ENCODE measurements around the gene IL6. TPM values are rescaled to one million over a fixed set of nuclear protein-coding genes. Genes with fewer than 3 reads are reported as not detected.

The IL6 gene
- total RNA-seq, 1 donor from 2014 or later: 8.5 TPM

DNA sequence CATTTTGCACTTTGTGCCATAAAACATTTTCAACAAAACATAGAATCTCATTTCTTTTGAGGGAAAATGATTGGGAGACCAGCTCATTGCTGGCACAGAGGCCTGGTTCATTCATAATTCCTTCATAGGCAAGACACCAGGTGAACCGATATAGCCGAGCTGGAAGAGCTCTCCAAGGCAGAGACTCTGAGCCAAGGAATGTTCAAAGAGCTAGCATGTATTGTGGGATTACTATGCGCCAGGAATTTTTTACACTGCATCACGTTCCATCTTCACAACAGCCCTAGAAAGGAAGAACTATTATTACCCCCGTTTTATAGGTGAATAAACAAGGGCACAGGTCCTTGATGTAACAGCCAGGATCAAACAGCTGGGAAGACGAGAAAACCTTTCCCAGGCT lies 2.1 kb upstream of the IL6 start:
- Histone ChIP-seq H3K4me3 (ENCODE audit: low read depth, low read length) (no peak overlapping the region), H3K27me3 (ENCODE audit: control insufficient read depth, insufficient read depth, low read length) (no peaks in the 10 kb centered on the region), H3K36me3 (ENCODE audit: control insufficient read depth, insufficient read depth, low read length) (no peaks in the 10 kb centered on the region)
- DNase-seq (ENCODE audit: low read depth): no peak
- TF ChIP-seq CTCF (IDR thresholded peaks at IDR 0.05; ENCODE audit: insufficient read depth, low read length, poor library complexity, severe bottlenecking): no peak

- TF ChIP-seq CTCF (IDR thresholded peaks at IDR 0.05; ENCODE audit: insufficient read depth, low read length, poor library complexity, severe bottlenecking): no peak
- Histone ChIP-seq H3K27me3 (ENCODE audit: control insufficient read depth, insufficient read depth, low read length) (no peaks in the 10 kb centered on the region), H3K4me3 (ENCODE audit: low read depth, low read length) (no peak overlapping the region), H3K36me3 (ENCODE audit: control insufficient read depth, insufficient read depth, low read length) (no peaks in the 10 kb centered on the region)
- no peak for DNase-seq (ENCODE audit: low read depth)
These were observed 1.4 kb upstream of the IL6 start for GRCh38 chr7:22725585-22725984.

- Histone ChIP-seq H3K27me3 (ENCODE audit: control insufficient read depth, insufficient read depth, low read length) (no peaks in the 10 kb centered on the region), H3K4me3 (ENCODE audit: low read depth, low read length) (no peak overlapping the region), H3K36me3 (ENCODE audit: control insufficient read depth, insufficient read depth, low read length) (no peaks in the 10 kb centered on the region)
- DNase-seq (ENCODE audit: low read depth): peak; percentile 56
- TF ChIP-seq CTCF (IDR thresholded peaks at IDR 0.05; ENCODE audit: insufficient read depth, low read length, poor library complexity, severe bottlenecking): peak; percentile 65
These were observed 574 bp upstream of the IL6 start for GRCh38 chr7:22726345-22726906.

GRCh38 chr7:22727714-22728035 lies 675 bp downstream of the IL6 start:
- TF ChIP-seq CTCF (IDR thresholded peaks at IDR 0.05; ENCODE audit: insufficient read depth, low read length, poor library complexity, severe bottlenecking): no peak
- DNase-seq (ENCODE audit: low read depth): no peak
- H3K4me3 ChIP-seq (ENCODE audit: low read depth, low read length): peak overlapping the region; percentile 29
- H3K36me3 ChIP-seq (ENCODE audit: control insufficient read depth, insufficient read depth, low read length): no peaks in the 10 kb centered on the region
- H3K27me3 ChIP-seq (ENCODE audit: control insufficient read depth, insufficient read depth, low read length): no peaks in the 10 kb centered on the region

DNA sequence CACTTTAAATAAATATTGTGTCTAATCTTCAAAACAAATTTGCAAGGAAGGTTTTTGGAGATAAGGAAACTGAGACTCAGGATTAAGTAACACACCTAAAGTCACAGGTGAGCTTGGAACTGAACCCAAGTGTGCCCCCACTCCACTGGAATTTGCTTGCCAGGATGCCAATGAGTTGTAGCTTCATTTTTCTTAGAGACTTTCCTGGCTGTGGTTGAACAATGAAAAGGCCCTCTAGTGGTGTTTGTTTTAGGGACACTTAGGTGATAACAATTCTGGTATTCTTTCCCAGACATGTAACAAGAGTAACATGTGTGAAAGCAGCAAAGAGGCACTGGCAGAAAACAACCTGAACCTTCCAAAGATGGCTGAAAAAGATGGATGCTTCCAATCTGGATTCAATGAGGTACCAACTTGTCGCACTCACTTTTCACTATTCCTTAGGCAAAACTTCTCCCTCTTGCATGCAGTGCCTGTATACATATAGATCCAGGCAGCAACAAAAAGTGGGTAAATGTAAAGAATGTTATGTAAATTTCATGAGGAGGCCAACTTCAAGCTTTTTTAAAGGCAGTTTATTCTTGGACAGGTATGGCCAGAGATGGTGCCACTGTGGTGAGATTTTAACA lies 1.5 kb downstream of the IL6 start:
- no peaks in the 10 kb centered on the region for H3K27me3 ChIP-seq (ENCODE audit: control insufficient read depth, insufficient read depth, low read length)
- no peak overlapping the region for H3K4me3 ChIP-seq (ENCODE audit: low read depth, low read length)
- peak; percentile 35 for DNase-seq (ENCODE audit: low read depth)
- H3K36me3 ChIP-seq (ENCODE audit: control insufficient read depth, insufficient read depth, low read length): no peaks in the 10 kb centered on the region
- TF ChIP-seq CTCF (IDR thresholded peaks at IDR 0.05; ENCODE audit: insufficient read depth, low read length, poor library complexity, severe bottlenecking): peak; percentile 65

All from kidney epithelial cell (primary cell).